HG03159 (cell line): Measurements from ENCODE around the gene ZBTB38.

Source experiments
- ATAC-seq: cut with Tn5 transposase; IDR thresholded peaks from one replicate; pipeline ENCODE4 v1.9.1; 2021; ENCODE audit warnings: mild to moderate bottlenecking, moderate library complexity; ENCODE audit not compliant: unreplicated experiment

ZBTB38 gene

GRCh38 chr3:141384575-141384974, 16.3 kb downstream of the ZBTB38 start:
- no peak for ATAC-seq

- ATAC-seq, result no peak
Observed at GRCh38 chr3:141385406-141386125, 17.3 kb downstream of the ZBTB38 start.

GRCh38 chr3:141386126-141386488, 17.8 kb downstream of the ZBTB38 start:
- no peak for ATAC-seq

- no peak for ATAC-seq
Observed at GRCh38 chr3:141386611-141387111, 18.4 kb downstream of the ZBTB38 start.

GRCh38 chr3:141387516-141387915, 19.2 kb downstream of the ZBTB38 start:
- ATAC-seq, result no peak

GRCh38 chr3:141388395-141388794, 20.1 kb downstream of the ZBTB38 start:
- ATAC-seq, result no peak

GRCh38 chr3:141388823-141389621, 20.7 kb downstream of the ZBTB38 start:
- no peak for ATAC-seq

GRCh38 chr3:141389703-141390102, 21.4 kb downstream of the ZBTB38 start:
- no peak for ATAC-seq

- no peak for ATAC-seq
Observed at GRCh38 chr3:141390747-141391146, 22.4 kb downstream of the ZBTB38 start.

GRCh38 chr3:141391298-141391990, 23.1 kb downstream of the ZBTB38 start:
- ATAC-seq, result no peak

GRCh38 chr3:141391991-141392316, 23.6 kb downstream of the ZBTB38 start:
- ATAC-seq, result no peak

- no peak for ATAC-seq
Observed at GRCh38 chr3:141392416-141392815, 24.1 kb downstream of the ZBTB38 start.

GRCh38 chr3:141392897-141393734, 24.8 kb downstream of the ZBTB38 start:
- no peak for ATAC-seq

GRCh38 chr3:141393735-141394076, 25.4 kb downstream of the ZBTB38 start:
- ATAC-seq, result no peak

- ATAC-seq, result no peak
Observed at GRCh38 chr3:141394560-141394959, 26.3 kb downstream of the ZBTB38 start.

- no peak for ATAC-seq
Observed at GRCh38 chr3:141395005-141395589, 26.8 kb downstream of the ZBTB38 start.

- no peak for ATAC-seq
Observed at GRCh38 chr3:141397996-141398395, 29.7 kb downstream of the ZBTB38 start.

- ATAC-seq, result no peak
Observed at GRCh38 chr3:141399200-141399599, 30.9 kb downstream of the ZBTB38 start.

GRCh38 chr3:141400073-141400971, 32.0 kb downstream of the ZBTB38 start:
- ATAC-seq, result no peak

GRCh38 chr3:141401095-141401494, 32.8 kb downstream of the ZBTB38 start:
- no peak for ATAC-seq
